WERI-Rb-1 (cell line): ENCODE data around the gene TGFBR3.

Experiments used
- DNase-seq: peaks from one replicate; pipeline ENCODE4 v3.0.0-alpha.2; 2020
- H3K27ac ChIP-seq: fragments of 250-450 bp; sonication (Bioruptor Pico); 2 replicates; pipeline ENCODE4 v1.5.1; 2020; ENCODE audit warnings: mild to moderate bottlenecking, moderate library complexity
- H3K27me3 ChIP-seq: fragments of 250-450 bp; sonication (Bioruptor Pico); 2 replicates; pipeline ENCODE4 v1.5.1; 2021; ENCODE audit warnings: mild to moderate bottlenecking, low read depth, moderate library complexity; ENCODE audit not compliant: insufficient read depth, severe bottlenecking
- H3K36me3 ChIP-seq: fragments of 250-450 bp; sonication (Bioruptor Pico); 2 replicates; pipeline ENCODE4 v1.5.1; 2020; ENCODE audit warnings: mild to moderate bottlenecking, moderate library complexity
- H3K4me3 ChIP-seq: 2 replicates; pipeline ENCODE4 v1.5.1; 2011; ENCODE audit warnings: low read depth, mild to moderate bottlenecking, control low read depth, low read length
- H3K9me3 ChIP-seq: fragments of 250-450 bp; sonication (Bioruptor Pico); 2 replicates; pipeline ENCODE4 v1.5.1; 2021; ENCODE audit warnings: mild to moderate bottlenecking, moderate library complexity; ENCODE audit not compliant: severe bottlenecking
- TF ChIP-seq, protein P1 (sequence below): IDR thresholded peaks from 2 replicates; pipeline ENCODE4 v1.5.1; 2011; ENCODE audit warnings: low read depth, mild to moderate bottlenecking, control low read depth, inconsistent platforms, low read length

TGFBR3 gene

DNA sequence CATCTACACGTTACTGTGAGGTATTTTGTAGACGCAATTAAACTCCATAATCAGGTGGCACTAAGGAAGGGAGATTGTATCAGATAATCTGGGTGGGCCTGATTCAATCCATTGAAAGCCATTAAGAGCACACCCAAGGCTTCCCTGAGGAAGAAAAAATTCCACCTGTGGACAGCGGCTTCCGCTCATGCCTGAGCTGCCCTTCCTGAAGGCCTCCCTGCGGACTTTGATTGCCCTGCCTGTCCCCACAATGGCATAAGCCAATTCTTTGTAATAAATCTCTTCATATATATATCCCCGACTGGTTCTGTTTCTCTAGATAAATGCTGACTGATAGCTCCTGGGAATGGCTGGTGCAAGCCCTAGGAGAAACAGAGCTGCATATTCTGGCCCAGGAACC, 138.3 kb downstream of the TGFBR3 start:
- no peaks in the 10 kb centered on the region for H3K36me3 ChIP-seq
- TF ChIP-seq, protein P1, sequence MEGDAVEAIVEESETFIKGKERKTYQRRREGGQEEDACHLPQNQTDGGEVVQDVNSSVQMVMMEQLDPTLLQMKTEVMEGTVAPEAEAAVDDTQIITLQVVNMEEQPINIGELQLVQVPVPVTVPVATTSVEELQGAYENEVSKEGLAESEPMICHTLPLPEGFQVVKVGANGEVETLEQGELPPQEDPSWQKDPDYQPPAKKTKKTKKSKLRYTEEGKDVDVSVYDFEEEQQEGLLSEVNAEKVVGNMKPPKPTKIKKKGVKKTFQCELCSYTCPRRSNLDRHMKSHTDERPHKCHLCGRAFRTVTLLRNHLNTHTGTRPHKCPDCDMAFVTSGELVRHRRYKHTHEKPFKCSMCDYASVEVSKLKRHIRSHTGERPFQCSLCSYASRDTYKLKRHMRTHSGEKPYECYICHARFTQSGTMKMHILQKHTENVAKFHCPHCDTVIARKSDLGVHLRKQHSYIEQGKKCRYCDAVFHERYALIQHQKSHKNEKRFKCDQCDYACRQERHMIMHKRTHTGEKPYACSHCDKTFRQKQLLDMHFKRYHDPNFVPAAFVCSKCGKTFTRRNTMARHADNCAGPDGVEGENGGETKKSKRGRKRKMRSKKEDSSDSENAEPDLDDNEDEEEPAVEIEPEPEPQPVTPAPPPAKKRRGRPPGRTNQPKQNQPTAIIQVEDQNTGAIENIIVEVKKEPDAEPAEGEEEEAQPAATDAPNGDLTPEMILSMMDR = no peak
- no peak for DNase-seq

DNA sequence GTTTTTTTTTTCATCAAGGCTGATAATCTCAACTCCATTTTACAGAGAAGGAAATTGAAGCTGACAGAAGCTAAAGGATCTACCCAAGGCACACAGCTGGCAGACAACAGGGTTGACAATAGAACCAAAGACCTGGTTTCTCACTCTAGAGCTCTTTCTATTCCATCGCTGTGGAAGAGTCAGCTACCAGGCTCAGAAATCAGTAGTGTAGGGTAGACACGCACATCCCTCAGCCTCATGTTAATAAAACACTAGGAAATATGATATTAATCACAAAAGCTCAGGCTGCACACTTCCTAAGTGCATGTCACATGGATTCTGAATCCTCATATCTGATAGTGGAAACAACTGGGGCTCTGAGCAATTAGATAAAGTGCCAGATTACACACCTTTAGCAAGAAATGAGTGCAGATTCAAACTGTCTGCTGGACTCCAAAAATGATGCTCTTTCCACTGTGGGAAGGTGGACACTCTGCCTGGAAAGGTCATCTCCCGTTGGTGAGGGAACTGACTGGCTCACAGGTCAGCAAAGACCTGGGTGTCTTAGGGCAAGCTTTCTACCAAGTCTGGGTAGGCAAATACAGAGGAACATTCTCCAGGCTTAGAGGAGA, 139.1 kb downstream of the TGFBR3 start:
- no peaks in the 10 kb centered on the region for H3K36me3 ChIP-seq
- H3K9me3 ChIP-seq = no peaks in the 10 kb centered on the region
- no peaks in the 10 kb centered on the region for H3K27me3 ChIP-seq
- no peak overlapping the region for H3K4me3 ChIP-seq
- TF ChIP-seq, protein P1 = no peak
- H3K27ac ChIP-seq = no peak overlapping the region
- no peak for DNase-seq

More for the DNA sequence above, 138.3 kb downstream of the TGFBR3 start:
- Histone ChIP-seq H3K9me3 (no peaks in the 10 kb centered on the region), H3K27ac (no peak overlapping the region), H3K4me3 (no peak overlapping the region), H3K27me3 (no peaks in the 10 kb centered on the region)

DNA sequence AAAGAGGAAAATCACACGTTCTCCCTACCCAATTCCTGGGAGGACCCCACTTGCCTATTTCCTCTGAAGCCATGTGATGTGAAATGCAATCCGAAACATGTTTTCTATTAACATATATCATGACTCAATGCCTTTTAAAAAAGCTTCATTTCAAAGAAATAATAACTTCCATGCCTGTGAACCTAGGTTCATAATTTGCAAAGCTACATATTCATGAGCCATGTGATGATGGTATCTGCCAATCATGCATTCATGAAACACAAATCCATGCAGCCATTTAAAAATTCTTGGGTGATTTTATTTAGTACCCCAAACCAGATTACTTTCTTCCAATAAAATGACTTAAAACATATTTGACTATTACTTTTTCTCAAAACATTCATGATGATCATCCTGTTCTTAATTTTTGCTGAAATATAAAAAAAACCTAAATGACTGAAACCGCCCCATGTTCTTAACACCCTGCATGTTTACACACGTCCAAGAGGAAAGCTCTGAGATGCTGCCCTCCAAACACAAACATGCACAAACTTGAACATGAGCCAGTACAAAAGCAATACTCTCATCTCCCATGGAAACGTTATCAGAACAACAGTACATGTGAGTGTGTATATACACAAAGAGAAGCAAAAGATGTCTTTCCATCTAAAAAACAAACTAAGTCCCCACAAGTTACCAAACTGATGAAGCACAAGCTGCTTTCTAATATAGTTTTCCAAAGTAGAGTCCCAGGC, 140.1 kb downstream of the TGFBR3 start:
- Histone ChIP-seq H3K27me3 (no peaks in the 10 kb centered on the region), H3K4me3 (no peak overlapping the region), H3K36me3 (no peaks in the 10 kb centered on the region), H3K27ac (no peak overlapping the region), H3K9me3 (no peaks in the 10 kb centered on the region)
- no peak for DNase-seq
- TF ChIP-seq, protein P1 = no peak

DNA sequence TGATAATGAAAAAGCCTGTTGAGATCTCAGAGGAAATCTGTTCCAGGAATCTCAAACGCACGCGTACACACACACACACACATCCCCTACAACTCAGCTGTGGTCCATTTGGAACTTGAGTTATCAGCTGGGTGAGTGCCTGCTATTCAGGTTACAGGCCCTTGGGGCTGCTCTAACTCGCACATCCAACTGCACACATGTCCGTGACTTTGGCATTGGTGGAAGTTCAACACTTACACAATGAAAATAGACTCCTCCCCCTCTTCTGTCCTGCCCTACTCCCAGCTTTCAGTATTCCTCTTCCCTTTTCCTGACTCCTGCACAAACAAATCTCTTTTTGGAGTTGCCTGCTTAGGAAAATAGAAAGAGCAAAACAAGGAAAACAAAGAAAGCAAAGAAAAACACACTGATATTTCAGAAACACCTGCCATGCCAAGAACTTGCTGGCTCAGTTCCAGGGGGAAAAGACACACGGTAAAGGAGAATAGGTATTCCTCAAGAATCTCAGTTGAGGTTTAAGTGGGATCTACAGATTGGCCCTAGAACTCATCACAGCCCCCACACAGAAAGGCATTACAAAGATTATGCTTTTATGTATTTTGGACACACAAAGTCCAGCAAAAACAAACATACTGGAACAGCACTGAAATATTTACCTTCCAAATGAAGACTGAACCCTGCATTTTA, 140.9 kb downstream of the TGFBR3 start:
- Histone ChIP-seq H3K27ac (no peak overlapping the region), H3K4me3 (no peak overlapping the region), H3K36me3 (no peaks in the 10 kb centered on the region), H3K27me3 (no peaks in the 10 kb centered on the region), H3K9me3 (no peaks in the 10 kb centered on the region)
- TF ChIP-seq, protein P1 = no peak
- no peak for DNase-seq

DNA sequence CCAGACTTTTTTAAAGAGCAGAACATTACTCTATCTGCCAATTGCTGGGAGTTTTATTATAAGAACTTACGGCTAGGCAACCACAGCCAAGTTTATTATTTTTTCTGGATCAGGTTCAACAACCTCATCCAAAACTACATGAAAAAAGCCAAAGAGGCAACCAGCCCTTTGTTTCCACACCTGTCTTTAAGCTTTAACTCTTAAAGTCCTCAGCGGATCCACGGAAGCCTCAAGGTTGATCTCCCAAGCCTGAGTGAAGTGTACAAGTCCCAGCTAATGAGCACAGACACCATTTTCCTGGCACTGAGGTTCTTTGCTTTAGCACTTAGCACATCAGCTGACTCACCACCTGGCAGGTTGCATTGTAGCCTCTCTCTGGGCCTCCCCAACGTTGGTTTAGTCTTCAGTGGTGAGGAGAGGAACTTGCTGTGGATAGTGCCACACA, 143.1 kb downstream of the TGFBR3 start:
- H3K4me3 ChIP-seq = no peak overlapping the region
- no peaks in the 10 kb centered on the region for H3K27me3 ChIP-seq
- H3K27ac ChIP-seq = no peak overlapping the region
- H3K36me3 ChIP-seq = no peaks in the 10 kb centered on the region
- TF ChIP-seq, protein P1 = no peak
- H3K9me3 ChIP-seq = no peaks in the 10 kb centered on the region
- no peak for DNase-seq
